Adrenal gland (tissue), 5 donors: ENCODE measurements around the gene TAF1A.

Experiments used
- POLR2A ChIP-seq, 2 donors: fragments of 450-650 bp; IDR thresholded peaks; one replicate each; pipeline ENCODE4 v1.6.1; 2017; ENCODE audit warnings: antibody characterized with exemption in 2 of 2, mild to moderate bottlenecking in 2 of 2, moderate library complexity in 1 of 2
- TF ChIP-seq, protein P1 (sequence below), 6 experiments: fragments of 450-650 bp in 4 of 6; fragments of 200-600 bp in 2 of 6; sonication (generic) in 1 of 6; IDR thresholded peaks; 1 replicate in 5 of 6; 2 replicates in 1 of 6; pipeline versions ENCODE4 v1.5.1 to v1.8.0; 2016 to 2021; ENCODE audit warnings: antibody characterized with exemption in 6 of 6, mild to moderate bottlenecking in 2 of 6, moderate library complexity in 1 of 6
- donor health status: DM: no; HTN: no; CAD: no.

DNA sequence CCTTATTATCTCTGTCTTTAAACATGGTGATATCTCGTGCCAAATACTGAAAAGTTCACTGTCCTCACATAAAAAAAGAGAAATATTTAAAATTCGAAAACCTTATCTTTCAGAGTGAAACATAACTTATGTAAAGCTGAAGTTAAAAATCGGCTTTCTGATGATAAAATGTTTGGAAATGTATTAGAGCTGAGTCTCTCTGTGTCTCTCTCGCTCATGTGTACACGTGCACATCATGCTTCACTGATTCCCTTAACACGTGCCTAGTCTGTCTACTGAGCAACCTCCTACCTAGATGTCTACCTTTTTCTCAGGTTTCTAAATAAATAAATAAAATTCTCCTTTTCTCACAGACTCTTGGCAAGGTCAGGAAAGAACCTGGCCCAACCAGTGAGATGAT is 58.9 kb downstream of the TAF1A start:
- TF ChIP-seq POLR2A (IDR thresholded peaks at IDR 0.05): no peak
- TF ChIP-seq, protein P1, sequence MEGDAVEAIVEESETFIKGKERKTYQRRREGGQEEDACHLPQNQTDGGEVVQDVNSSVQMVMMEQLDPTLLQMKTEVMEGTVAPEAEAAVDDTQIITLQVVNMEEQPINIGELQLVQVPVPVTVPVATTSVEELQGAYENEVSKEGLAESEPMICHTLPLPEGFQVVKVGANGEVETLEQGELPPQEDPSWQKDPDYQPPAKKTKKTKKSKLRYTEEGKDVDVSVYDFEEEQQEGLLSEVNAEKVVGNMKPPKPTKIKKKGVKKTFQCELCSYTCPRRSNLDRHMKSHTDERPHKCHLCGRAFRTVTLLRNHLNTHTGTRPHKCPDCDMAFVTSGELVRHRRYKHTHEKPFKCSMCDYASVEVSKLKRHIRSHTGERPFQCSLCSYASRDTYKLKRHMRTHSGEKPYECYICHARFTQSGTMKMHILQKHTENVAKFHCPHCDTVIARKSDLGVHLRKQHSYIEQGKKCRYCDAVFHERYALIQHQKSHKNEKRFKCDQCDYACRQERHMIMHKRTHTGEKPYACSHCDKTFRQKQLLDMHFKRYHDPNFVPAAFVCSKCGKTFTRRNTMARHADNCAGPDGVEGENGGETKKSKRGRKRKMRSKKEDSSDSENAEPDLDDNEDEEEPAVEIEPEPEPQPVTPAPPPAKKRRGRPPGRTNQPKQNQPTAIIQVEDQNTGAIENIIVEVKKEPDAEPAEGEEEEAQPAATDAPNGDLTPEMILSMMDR (IDR thresholded peaks at IDR 0.05): no peak
